MCF 10A (cell line): ENCODE measurements around the gene FASTK. TPM values are rescaled to one million over a fixed set of nuclear protein-coding genes. Genes with fewer than 3 reads are reported as not detected.
A peak's percentile ranks its signal among the peaks of the same experiment; 100 is the strongest.

Experiments
- BruUV-seq: library from RNA; stranded (reverse); fragments of 400-500 nt; replicated peaks from 2 replicates; lab custom pipeline; 2021; lab: Mats Ljungman, UMichigan
- CTCF ChIA-PET: fragments of 300-600 bp; sonication (Branson Sonifier 250); formaldehyde crosslinking; extraction: SDS; loops from one replicate; lab custom pipeline; 2021; ENCODE audit warnings: antibody characterized with exemption, inconsistent platforms; lab: Yijun Ruan, JAX
- POLR2A ChIA-PET: fragments of 300-600, 350-650 bp; sonication (Branson Sonifier 250); formaldehyde crosslinking; extraction: SDS; loops from one replicate; lab custom pipeline; 2020; ENCODE audit warnings: antibody characterized with exemption, inconsistent platforms; lab: Yijun Ruan, JAX
- DNase-seq: peaks from one replicate; pipeline ENCODE4 v3.0.0-alpha.2; 2018; ENCODE audit not compliant: unreplicated experiment
- H3K27ac Mint-ChIP-seq: one replicate; pipeline ENCODE4 v1.8.0; 2022; ENCODE audit warnings: mild to moderate bottlenecking, low read depth, mixed read lengths; ENCODE audit not compliant: unreplicated experiment
- H3K27me3 Mint-ChIP-seq: one replicate; pipeline ENCODE4 v1.8.0; 2022; ENCODE audit warnings: mixed read lengths; ENCODE audit not compliant: insufficient read depth, unreplicated experiment
- H3K36me3 Mint-ChIP-seq: one replicate; pipeline ENCODE4 v1.8.0; 2022; ENCODE audit warnings: mild to moderate bottlenecking, moderate library complexity, mixed read lengths; ENCODE audit not compliant: insufficient read depth, unreplicated experiment
- H3K4me1 Mint-ChIP-seq: one replicate; pipeline ENCODE4 v1.8.0; 2022; ENCODE audit warnings: mixed read lengths; ENCODE audit not compliant: insufficient read depth, unreplicated experiment
- H3K4me3 Mint-ChIP-seq: one replicate; pipeline ENCODE4 v1.8.0; 2022; ENCODE audit warnings: mild to moderate bottlenecking, moderate library complexity, mixed read lengths; ENCODE audit not compliant: unreplicated experiment
- H3K9me3 Mint-ChIP-seq: one replicate; pipeline ENCODE4 v1.8.0; 2022; ENCODE audit warnings: mixed read lengths; ENCODE audit not compliant: unreplicated experiment
- CTCF ChIP-seq: fragments of 200-600 bp; IDR thresholded peaks from one replicate; pipeline ENCODE4 v1.8.0; 2022; ENCODE audit warnings: antibody characterized with exemption, mild to moderate bottlenecking; ENCODE audit not compliant: unreplicated experiment
- intact Hi-C: fragments of 100-400 bp; cut with micrococcal nuclease; formaldehyde crosslinking; loops from 2 replicates; pipeline ENCODE4 v1.14.1; 2022
- total RNA-seq: library from RNA; stranded (reverse); gene quantifications from 2 replicates; pipeline ENCODE4 v1.2.3, GENCODE V29; 2022

The FASTK gene
- total RNA-seq, 1 experiment from 2014 or later, result 79.3 TPM

GRCh38 chr7:151088856-151089699 is 8.5 kb upstream of the FASTK start:
- POLR2A ChIA-PET, result interaction anchor here (0.7 to 10.0 kb wide), 7 partner anchors 22 to 1951 kb away, joined by 3 to 151 read pairs (median 9); partner anchors contain the start of genes ABCB8, ABCF2, CDK5 and REPIN1
- intact Hi-C loops, result loop anchor here (1.0 to 2.0 kb wide), 2 partner anchors 22 to 60 kb away; partner anchors contain the start of gene ABCB8

GRCh38 chr7:151088019-151088855 is 7.6 kb upstream of the FASTK start:
- intact Hi-C loops, result loop anchor here (1.0 to 2.0 kb wide), 2 partner anchors 23 to 59 kb away; partner anchors contain the start of gene ABCB8

More at GRCh38 chr7:151088856-151089699, 8.5 kb upstream of the FASTK start:
- Mint-ChIP-seq H3K36me3 (peaks cover 11% of the 10 kb centered on the region), H3K4me3 (peak overlapping the region; percentile 77), H3K4me1 (peaks cover 34% of the 10 kb centered on the region), H3K27me3 (no peaks in the 10 kb centered on the region), H3K9me3 (no peaks in the 10 kb centered on the region), H3K27ac (peak overlapping the region; percentile 88)
- CTCF ChIA-PET, result interaction anchor here (0.6 to 15.0 kb wide), 9 partner anchors 8 to 1860 kb away, joined by 3 to 315 read pairs (median 3); no protein-coding TSS in a partner anchor
- peak; percentile 38 for DNase-seq
- no TSS peak for BruUV-seq
- no peak for TF ChIP-seq CTCF

GRCh38 chr7:151087245-151088018 is 6.8 kb upstream of the FASTK start:
- H3K4me1 Mint-ChIP-seq, result peaks cover 41% of the 10 kb centered on the region
- POLR2A ChIA-PET, result interaction anchor here (0.9 to 10.0 kb wide), 7 partner anchors 18 to 719 kb away, joined by 3 to 151 read pairs (median 9); partner anchors contain the start of genes ABCB8, ABCF2, CDK5 and REPIN1

More at GRCh38 chr7:151088019-151088855, 7.6 kb upstream of the FASTK start:
- ChIA-PET POLR2A (interaction anchor here (0.7 to 10.0 kb wide), 8 partner anchors 17 to 1950 kb away, joined by 3 to 151 read pairs (median 8); partner anchors contain the start of genes ABCB8, ABCF2, CDK5 and REPIN1), CTCF (interaction anchor here (0.6 to 15.0 kb wide), 9 partner anchors 9 to 190 kb away, joined by 3 to 315 read pairs (median 3); no protein-coding TSS in a partner anchor)
- no peak for TF ChIP-seq CTCF
- TSS peak; percentile 53 for BruUV-seq
- Mint-ChIP-seq H3K4me1 (peaks cover 34% of the 10 kb centered on the region), H3K9me3 (no peaks in the 10 kb centered on the region), H3K36me3 (peaks cover 11% of the 10 kb centered on the region), H3K27ac (peak overlapping the region; percentile 88), H3K4me3 (peak overlapping the region; percentile 77), H3K27me3 (no peaks in the 10 kb centered on the region)
- DNase-seq, result peak; percentile 36

More at GRCh38 chr7:151087245-151088018, 6.8 kb upstream of the FASTK start:
- Mint-ChIP-seq H3K27me3 (no peaks in the 10 kb centered on the region), H3K4me3 (peak overlapping the region; percentile 77), H3K36me3 (peaks cover 18% of the 10 kb centered on the region), H3K27ac (peak overlapping the region; percentile 88), H3K9me3 (no peaks in the 10 kb centered on the region)
- CTCF ChIA-PET, result interaction anchor here (0.6 to 15.0 kb wide), 7 partner anchors 12 to 189 kb away, joined by 3 to 315 read pairs (median 4); no protein-coding TSS in a partner anchor
- peak; percentile 59 for DNase-seq
- intact Hi-C loops, result loop anchor here (1.0 to 2.0 kb wide), 3 partner anchors 24 to 59 kb away; partner anchors contain the start of gene ABCB8
- TF ChIP-seq CTCF, result peak; percentile 24
- BruUV-seq, result no TSS peak
